K562 (cell line): ENCODE data around the gene MDM4. TPM values are rescaled to one million over a fixed set of nuclear protein-coding genes. Genes with fewer than 3 reads are reported as not detected.

Experiments
- ATF7 ChIP-seq: fragments of 450-650 bp; IDR thresholded peaks from 2 replicates; pipeline ENCODE4 v1.7.1; 2014; ENCODE audit warnings: mild to moderate bottlenecking, moderate library complexity
- ESRRB ChIP-seq: fragments of 250-450 bp; sonication (Bioruptor Pico); IDR thresholded peaks from 2 replicates; pipeline ENCODE4 v1.5.0; 2020; ENCODE audit warnings: mild to moderate bottlenecking, moderate library complexity, borderline replicate concordance
- FOXP1 ChIP-seq: sonication (generic); formaldehyde crosslinking; IDR thresholded peaks from 2 replicates; pipeline ENCODE4 v1.8.0; 2022; ENCODE audit warnings: mild to moderate bottlenecking, missing genetic modification reagents
- HSF4 ChIP-seq: fragments of 250-450 bp; sonication (Bioruptor Pico); IDR thresholded peaks from 2 replicates; pipeline ENCODE4 v2.1.2; 2022; ENCODE audit warnings: mild to moderate bottlenecking, moderate library complexity, borderline replicate concordance
- IFI16 ChIP-seq: fragments of 250-450 bp; sonication (Bioruptor Pico); IDR thresholded peaks from 2 replicates; pipeline ENCODE4 v2.1.2; 2022; ENCODE audit warnings: mild to moderate bottlenecking, inconsistent platforms
- KHSRP ChIP-seq: fragments of 450-650 bp; IDR thresholded peaks from 2 replicates; pipeline ENCODE4 v1.6.1; 2017
- MEF2A ChIP-seq: IDR thresholded peaks from 2 replicates; pipeline ENCODE4 v1.6.1; 2011; ENCODE audit warnings: low read depth, mild to moderate bottlenecking, low read length, moderate library complexity; ENCODE audit not compliant: control insufficient read depth
- NCOA4 ChIP-seq: fragments of 450-650 bp; IDR thresholded peaks from 2 replicates; pipeline ENCODE4 v1.6.1; 2018; ENCODE audit warnings: mild to moderate bottlenecking; ENCODE audit not compliant: partially characterized antibody
- NFE2 ChIP-seq: IDR thresholded peaks from 2 replicates; pipeline ENCODE4 v1.6.1; 2014; ENCODE audit warnings: antibody characterized with exemption, low read depth
- NR3C1 ChIP-seq: sonication (generic); formaldehyde crosslinking; IDR thresholded peaks from 2 replicates; pipeline ENCODE4 v1.8.1; 2022; ENCODE audit warnings: missing genetic modification reagents
- RBM34 ChIP-seq: fragments of 200-400 bp; formaldehyde crosslinking; IDR thresholded peaks from 2 replicates; pipeline ENCODE4 v1.6.1; 2018; ENCODE audit warnings: low read length, borderline replicate concordance; ENCODE audit not compliant: insufficient read depth
- RBM39 ChIP-seq: fragments of 200-400 bp; formaldehyde crosslinking; optimal IDR thresholded peaks from 2 replicates; pipeline ENCODE3; 2018; ENCODE audit warnings: low read depth, low read length
- SREBF1 ChIP-seq: fragments of 150-350 bp; IDR thresholded peaks from 2 replicates; pipeline ENCODE4 v1.6.1; 2014; ENCODE audit warnings: antibody characterized with exemption, low read depth, low read length, borderline replicate concordance
- STAG1 ChIP-seq: sonication (generic); formaldehyde crosslinking; IDR thresholded peaks from 2 replicates; pipeline ENCODE4 v1.5.0; 2020; ENCODE audit warnings: missing genetic modification reagents, borderline replicate concordance
- STAT5A ChIP-seq: IDR thresholded peaks from 2 replicates; pipeline ENCODE4 v1.6.1; 2012; ENCODE audit warnings: low read length, inconsistent platforms, borderline replicate concordance
- TAF15 ChIP-seq: fragments of 200-400 bp; formaldehyde crosslinking; IDR thresholded peaks from 2 replicates; pipeline ENCODE4 v1.6.1; 2017; ENCODE audit warnings: mild to moderate bottlenecking, low read depth, low read length, moderate library complexity
- ZC3H4 ChIP-seq: sonication (generic); formaldehyde crosslinking; IDR thresholded peaks from 2 replicates; pipeline ENCODE4 v1.9.0; 2021; ENCODE audit warnings: missing genetic modification reagents, borderline replicate concordance
- ZFP1 ChIP-seq: fragments of 450-650 bp; formaldehyde crosslinking; IDR thresholded peaks from 2 replicates; pipeline ENCODE4 v1.4.0; 2020; ENCODE audit warnings: mild to moderate bottlenecking, mixed read lengths
- ZKSCAN3 ChIP-seq: fragments of 250-450 bp; sonication (Bioruptor Pico); IDR thresholded peaks from 2 replicates; pipeline ENCODE4 v1.4.0; 2020
- ZNF41 ChIP-seq: fragments of 250-450 bp; sonication (Bioruptor Pico); conservative IDR thresholded peaks from 2 replicates; pipeline ENCODE4 v1.4.0; 2020; ENCODE audit warnings: mild to moderate bottlenecking
- ZNF444 ChIP-seq: fragments of 250-450 bp; sonication (Bioruptor Pico); IDR thresholded peaks from 2 replicates; pipeline ENCODE4 v1.4.0; 2020; ENCODE audit warnings: mild to moderate bottlenecking, moderate library complexity
- ZNF668 ChIP-seq: fragments of 250-450 bp; sonication (Bioruptor Pico); IDR thresholded peaks from 2 replicates; pipeline ENCODE4 v1.8.0; 2022; ENCODE audit warnings: mild to moderate bottlenecking, inconsistent platforms
- ZNF764 ChIP-seq: fragments of 250-450 bp; sonication (Bioruptor Pico); IDR thresholded peaks from 2 replicates; pipeline ENCODE4 v1.4.0; 2020; ENCODE audit warnings: low read depth, mild to moderate bottlenecking, moderate library complexity
- ZSCAN29 ChIP-seq: fragments of 450-650 bp; IDR thresholded peaks from 2 replicates; pipeline ENCODE4 v1.6.1; 2017
- polyA plus RNA-seq, 8 experiments: library from polyadenylated mRNA; depleted of rRNA in 4 of 8; stranded (reverse) in 5 of 8; unstranded in 3 of 8; fragments of >200 nt; fragmentation: Nextera tagmentation in 2 of 8; fragmentation: Illumina TruSeq in 1 of 8; extraction: Ambion mirVana in 2 of 8; extraction: Trizol in 1 of 8; gene quantifications; 2 replicates each; pipeline versions ENCODE4 v1.2.1 to v1.2.3, GENCODE V29; 2011 to 2014; ENCODE audit warnings: inconsistent platforms in 1 of 8, missing spikeins in 1 of 8
- total RNA-seq, 7 experiments: library from RNA; depleted of rRNA in 6 of 7; stranded (reverse); fragments of >200 nt in 6 of 7; fragmentation: Illumina TruSeq in 2 of 7; extraction: Trizol in 2 of 7; gene quantifications; 2 replicates each; pipeline versions ENCODE4 v1.2.1 to v1.2.3, GENCODE V29; 2011 to 2021; ENCODE audit warnings: low replicate concordance in 1 of 7
- TF ChIP-seq, protein P1 (sequence below): fragments of 450-650 bp; formaldehyde crosslinking; IDR thresholded peaks from 2 replicates; pipeline ENCODE4 v1.4.0; 2022; ENCODE audit warnings: missing genetic modification characterization
- TF ChIP-seq, protein P2 (sequence below): sonication (generic); formaldehyde crosslinking; IDR thresholded peaks from 2 replicates; pipeline ENCODE4 v1.8.1; 2023; ENCODE audit warnings: mild to moderate bottlenecking, missing genetic modification reagents, moderate library complexity
- TF ChIP-seq, protein P3 (sequence below): fragments of 200-400 bp; formaldehyde crosslinking; IDR thresholded peaks from 2 replicates; pipeline ENCODE4 v1.6.1; 2017; ENCODE audit warnings: mild to moderate bottlenecking, low read depth, low read length, moderate library complexity

Gene MDM4
- total and polyA plus RNA-seq, 9 of the 15 experiments (the other 6 are each of a cell fraction or from before 2014, with no cell fraction given): 3.3 to 61.7 (median 21.2) TPM

DNA sequence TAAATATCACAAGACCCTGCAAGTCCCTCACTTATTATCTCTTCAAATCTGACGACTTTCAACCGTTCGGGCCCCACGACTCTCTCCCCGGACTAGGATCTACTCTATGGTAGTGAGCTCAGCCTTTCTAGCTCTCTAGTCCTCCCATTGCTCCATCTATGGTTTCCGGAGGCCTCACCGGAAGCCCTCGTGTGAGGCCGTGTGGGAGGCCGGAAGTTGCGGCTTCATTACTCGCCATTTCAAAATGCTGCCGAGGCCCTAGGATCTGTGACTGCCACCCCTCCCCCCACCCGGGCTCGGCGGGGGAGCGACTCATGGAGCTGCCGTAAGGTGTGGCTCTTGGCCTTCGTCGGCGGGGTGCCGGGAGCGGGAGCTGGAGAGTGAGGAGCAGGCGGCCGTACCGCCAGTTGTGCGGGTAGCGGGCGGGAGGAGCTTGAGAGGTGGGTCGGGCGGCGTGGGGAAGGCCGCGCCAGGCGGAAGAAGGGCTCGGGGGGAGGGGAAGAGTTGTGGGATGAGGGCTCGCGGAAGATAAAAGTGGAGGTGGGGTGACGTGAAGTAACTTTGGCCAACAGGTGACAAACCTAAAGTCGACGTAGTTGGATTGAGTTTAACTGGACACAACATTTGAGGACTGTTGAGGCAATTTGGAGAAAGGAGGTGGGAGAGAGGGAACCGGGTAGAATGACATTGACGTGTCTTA is at the start of gene MDM4 (continued):
- TF ChIP-seq FOXP1 (CRISPR knock-in tag) (peak; percentile 67; the same call in 1 of the 2 replicates), ZC3H4 (CRISPR knock-in tag) (no peak), ZNF41 (CRISPR knock-in tag) (no peak), ZFP1 (CRISPR knock-in tag) (no peak), STAT5A (peak; percentile 24; the same call in 1 of the 2 replicates), ATF7 (peak; percentile 91), ZNF668 (CRISPR knock-in tag) (no peak), ZNF444 (CRISPR knock-in tag) (0 out of 2 replicates have a peak, but pooled peaks have one; percentile 72), ESRRB (CRISPR knock-in tag) (no peak), NCOA4 (peak; percentile 54), MEF2A (no peak), RBM39 (no peak), KHSRP (peak; percentile 61; the same call in 1 of the 2 replicates), SREBF1 (no peak), NFE2 (peak; percentile 27; the same call in 1 of the 2 replicates), HSF4 (CRISPR knock-in tag) (no peak), RBM34 (no peak), ZSCAN29 (0 out of 2 replicates have a peak, but pooled peaks have one; percentile 23), STAG1 (CRISPR knock-in tag) (no peak), TAF15 (no peak), IFI16 (CRISPR knock-in tag) (no peak), ZNF764 (CRISPR knock-in tag) (no peak), ZKSCAN3 (no peak), NR3C1 (CRISPR knock-in tag) (no peak)
- TF ChIP-seq, protein P1, sequence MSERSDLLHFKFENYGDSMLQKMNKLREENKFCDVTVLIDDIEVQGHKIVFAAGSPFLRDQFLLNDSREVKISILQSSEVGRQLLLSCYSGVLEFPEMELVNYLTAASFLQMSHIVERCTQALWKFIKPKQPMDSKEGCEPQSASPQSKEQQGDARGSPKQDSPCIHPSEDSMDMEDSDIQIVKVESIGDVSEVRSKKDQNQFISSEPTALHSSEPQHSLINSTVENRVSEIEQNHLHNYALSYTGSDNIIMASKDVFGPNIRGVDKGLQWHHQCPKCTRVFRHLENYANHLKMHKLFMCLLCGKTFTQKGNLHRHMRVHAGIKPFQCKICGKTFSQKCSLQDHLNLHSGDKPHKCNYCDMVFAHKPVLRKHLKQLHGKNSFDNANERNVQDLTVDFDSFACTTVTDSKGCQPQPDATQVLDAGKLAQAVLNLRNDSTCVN (CRISPR knock-in tag): peak; percentile 75; the same call in 1 of the 2 replicates
- TF ChIP-seq, protein P2, sequence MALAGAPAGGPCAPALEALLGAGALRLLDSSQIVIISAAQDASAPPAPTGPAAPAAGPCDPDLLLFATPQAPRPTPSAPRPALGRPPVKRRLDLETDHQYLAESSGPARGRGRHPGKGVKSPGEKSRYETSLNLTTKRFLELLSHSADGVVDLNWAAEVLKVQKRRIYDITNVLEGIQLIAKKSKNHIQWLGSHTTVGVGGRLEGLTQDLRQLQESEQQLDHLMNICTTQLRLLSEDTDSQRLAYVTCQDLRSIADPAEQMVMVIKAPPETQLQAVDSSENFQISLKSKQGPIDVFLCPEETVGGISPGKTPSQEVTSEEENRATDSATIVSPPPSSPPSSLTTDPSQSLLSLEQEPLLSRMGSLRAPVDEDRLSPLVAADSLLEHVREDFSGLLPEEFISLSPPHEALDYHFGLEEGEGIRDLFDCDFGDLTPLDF: no peak
- TF ChIP-seq, protein P3, sequence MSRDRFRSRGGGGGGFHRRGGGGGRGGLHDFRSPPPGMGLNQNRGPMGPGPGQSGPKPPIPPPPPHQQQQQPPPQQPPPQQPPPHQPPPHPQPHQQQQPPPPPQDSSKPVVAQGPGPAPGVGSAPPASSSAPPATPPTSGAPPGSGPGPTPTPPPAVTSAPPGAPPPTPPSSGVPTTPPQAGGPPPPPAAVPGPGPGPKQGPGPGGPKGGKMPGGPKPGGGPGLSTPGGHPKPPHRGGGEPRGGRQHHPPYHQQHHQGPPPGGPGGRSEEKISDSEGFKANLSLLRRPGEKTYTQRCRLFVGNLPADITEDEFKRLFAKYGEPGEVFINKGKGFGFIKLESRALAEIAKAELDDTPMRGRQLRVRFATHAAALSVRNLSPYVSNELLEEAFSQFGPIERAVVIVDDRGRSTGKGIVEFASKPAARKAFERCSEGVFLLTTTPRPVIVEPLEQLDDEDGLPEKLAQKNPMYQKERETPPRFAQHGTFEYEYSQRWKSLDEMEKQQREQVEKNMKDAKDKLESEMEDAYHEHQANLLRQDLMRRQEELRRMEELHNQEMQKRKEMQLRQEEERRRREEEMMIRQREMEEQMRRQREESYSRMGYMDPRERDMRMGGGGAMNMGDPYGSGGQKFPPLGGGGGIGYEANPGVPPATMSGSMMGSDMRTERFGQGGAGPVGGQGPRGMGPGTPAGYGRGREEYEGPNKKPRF: no peak
